ENCODE results near the gene GNG12. TPM values are rescaled to one million over a fixed set of nuclear protein-coding genes. Genes with fewer than 3 reads are reported as not detected.

The GNG12 gene
- total and polyA plus RNA-seq, 9 of the 15 experiments (the other 6 are each of a cell fraction or from before 2014, with no cell fraction given): 2.6 to 6.0 (median 4.1) TPM

- TF ChIP-seq MGA (IDR thresholded peaks at IDR 0.05) (no peak), TOE1 (IDR thresholded peaks at IDR 0.05; ENCODE audit: borderline replicate concordance) (0 out of 2 replicates have a peak, but pooled peaks have one; percentile 6), TOE1 (CRISPR knock-in tag; IDR thresholded peaks at IDR 0.05; ENCODE audit: borderline replicate concordance, low read depth) (no peak), RB1 (IDR thresholded peaks at IDR 0.05; ENCODE audit: low read depth) (no peak), OTX1 (CRISPR knock-in tag; IDR thresholded peaks at IDR 0.05) (no peak), ZFP30 (CRISPR knock-in tag; IDR thresholded peaks at IDR 0.05; ENCODE audit: borderline replicate concordance) (no peak), KLF1 (tag; IDR thresholded peaks at IDR 0.05) (no peak), ZEB2 (IDR thresholded peaks at IDR 0.05) (peak; percentile 18; the same call in 1 of the 2 replicates), BMI1 (IDR thresholded peaks at IDR 0.05; ENCODE audit: low read length) (no peak), CCNT2 (IDR thresholded peaks at IDR 0.05; ENCODE audit: borderline replicate concordance, extremely low read depth, insufficient read length, low read depth, low read length) (no peak), MED1 (CRISPR knock-in tag; IDR thresholded peaks at IDR 0.05; ENCODE audit: borderline replicate concordance) (no peak), ZNF57 (CRISPR knock-in tag; IDR thresholded peaks at IDR 0.05) (no peak), YY1 (IDR thresholded peaks at IDR 0.05; ENCODE audit: borderline replicate concordance in 1 of 3, control insufficient read depth in 1 of 3, extremely low read depth in 1 of 3, insufficient read depth in 3 of 3, insufficient read length in 1 of 3, insufficient replicate concordance in 2 of 3, low read depth in 1 of 3, low read length in 2 of 3) (no peak), THAP7 (CRISPR knock-in tag; IDR thresholded peaks at IDR 0.05) (no peak), RFX1 (IDR thresholded peaks at IDR 0.05) (peak; percentile 48; the same call in 1 of the 2 replicates), GTF2E2 (tag; IDR thresholded peaks at IDR 0.05) (no peak)
Observed at GRCh38 chr1:67760030-67760821, 73.0 kb downstream of the GNG12 start (continued).

Measured in K562 (cell line).